H9 (cell line): Measurements from ENCODE around the gene ADCK2. TPM values are rescaled to one million over a fixed set of nuclear protein-coding genes. Genes with fewer than 3 reads are reported as not detected.

ENCODE experiments used
- DNase-seq: peaks from one replicate; pipeline ENCODE4 v3.0.0-alpha.2; 2017
- H2AFZ ChIP-seq: one replicate; pipeline ENCODE4 v1.6.1; 2013; ENCODE audit warnings: mild to moderate bottlenecking, low read length, control low read depth, moderate library complexity
- H2AK5ac ChIP-seq: 2 replicates; pipeline ENCODE4 v1.6.1; 2013; ENCODE audit warnings: low read length, control low read depth, mixed read lengths; ENCODE audit not compliant: insufficient read length
- H2BK120ac ChIP-seq: one replicate; pipeline ENCODE4 v1.6.1; 2013; ENCODE audit warnings: low read depth, mild to moderate bottlenecking, low read length, control low read depth, inconsistent platforms; ENCODE audit not compliant: poor library complexity, severe bottlenecking
- H2BK12ac ChIP-seq: 2 replicates; pipeline ENCODE4 v1.6.1; 2013; ENCODE audit warnings: low read length, control low read depth, mixed read lengths, low read depth; ENCODE audit not compliant: insufficient read length
- H2BK15ac ChIP-seq: 2 replicates; pipeline ENCODE4 v1.6.1; 2013; ENCODE audit warnings: low read depth, low read length, control low read depth
- H2BK20ac ChIP-seq: one replicate; pipeline ENCODE4 v1.6.1; 2013; ENCODE audit warnings: low read depth, mild to moderate bottlenecking, low read length, control low read depth, inconsistent platforms; ENCODE audit not compliant: poor library complexity, severe bottlenecking
- H2BK5ac ChIP-seq: 2 replicates; pipeline ENCODE4 v1.6.1; 2013; ENCODE audit warnings: low read length, control low read depth, mixed read lengths; ENCODE audit not compliant: insufficient read length
- H3K14ac ChIP-seq: 2 replicates; pipeline ENCODE4 v1.6.1; 2013; ENCODE audit warnings: low read length, control low read depth; ENCODE audit not compliant: insufficient read depth
- H3K18ac ChIP-seq: 2 replicates; pipeline ENCODE4 v1.6.1; 2013; ENCODE audit warnings: low read depth, mild to moderate bottlenecking, mixed read lengths, low read length, control low read depth; ENCODE audit not compliant: insufficient read length
- H3K23ac ChIP-seq: 2 replicates; pipeline ENCODE4 v1.6.1; 2013; ENCODE audit warnings: low read length, control low read depth, mixed read lengths, low read depth; ENCODE audit not compliant: insufficient read length
- H3K23me2 ChIP-seq: 2 replicates; pipeline ENCODE4 v1.6.1; 2013; ENCODE audit warnings: low read depth, mild to moderate bottlenecking, mixed read lengths, low read length, control low read depth; ENCODE audit not compliant: insufficient read length, poor library complexity, severe bottlenecking
- H3K27ac ChIP-seq: 2 replicates; pipeline ENCODE4 v1.5.1; 2013; ENCODE audit warnings: low read length, control low read depth, mixed read lengths, low read depth; ENCODE audit not compliant: insufficient read length
- H3K27me3 ChIP-seq: 2 replicates; pipeline ENCODE4 v1.6.1; 2013; ENCODE audit warnings: low read length, control low read depth, inconsistent platforms; ENCODE audit not compliant: insufficient read depth
- H3K4ac ChIP-seq: 2 replicates; pipeline ENCODE4 v1.6.1; 2013; ENCODE audit warnings: low read depth, mild to moderate bottlenecking, control low read depth, inconsistent platforms, low read length, moderate library complexity
- H3K4me1 ChIP-seq: 2 replicates; pipeline ENCODE4 v1.6.1; 2013; ENCODE audit warnings: low read length, control low read depth, inconsistent platforms; ENCODE audit not compliant: insufficient read depth
- H3K4me2 ChIP-seq: 2 replicates; pipeline ENCODE4 v1.6.1; 2013; ENCODE audit warnings: low read length, control low read depth, mixed read lengths; ENCODE audit not compliant: insufficient read length, insufficient read depth
- H3K56ac ChIP-seq: 2 replicates; pipeline ENCODE4 v1.6.1; 2013; ENCODE audit warnings: low read depth, mild to moderate bottlenecking, mixed read lengths, low read length, control low read depth; ENCODE audit not compliant: insufficient read length
- H3K79me1 ChIP-seq: 2 replicates; pipeline ENCODE4 v1.6.1; 2013; ENCODE audit warnings: low read depth, mild to moderate bottlenecking, moderate library complexity, low read length, control low read depth, inconsistent platforms; ENCODE audit not compliant: insufficient read depth, poor library complexity, severe bottlenecking
- H3K79me2 ChIP-seq: 2 replicates; pipeline ENCODE4 v1.6.1; 2013; ENCODE audit warnings: low read length, control low read depth, inconsistent platforms; ENCODE audit not compliant: insufficient read depth
- H3K9ac ChIP-seq: 2 replicates; pipeline ENCODE4 v1.6.1; 2013; ENCODE audit warnings: low read length, control low read depth, mixed read lengths; ENCODE audit not compliant: insufficient read length; ENCODE audit errors: extremely low read depth
- H3K9me3 ChIP-seq: one replicate; pipeline ENCODE4 v1.6.1; 2013; ENCODE audit warnings: low read depth, low read length, inconsistent platforms; ENCODE audit not compliant: control insufficient read depth
- H3T11ph ChIP-seq: one replicate; pipeline ENCODE4 v1.6.1; 2013; ENCODE audit warnings: mild to moderate bottlenecking, low read length, control low read depth, inconsistent platforms
- H4K20me1 ChIP-seq: one replicate; pipeline ENCODE4 v1.6.1; 2013; ENCODE audit not compliant: control insufficient read depth, insufficient read length, insufficient read depth
- H4K5ac ChIP-seq: 2 replicates; pipeline ENCODE4 v1.6.1; 2013; ENCODE audit warnings: low read depth, mild to moderate bottlenecking, mixed read lengths, low read length, control low read depth; ENCODE audit not compliant: insufficient read length
- H4K8ac ChIP-seq: replicated peaks from 2 replicates; pipeline ENCODE4 v1.6.1; 2013; ENCODE audit warnings: low read length, control low read depth, mixed read lengths, low read depth; ENCODE audit not compliant: insufficient read length
- H4K91ac ChIP-seq: 2 replicates; pipeline ENCODE4 v1.6.1; 2013; ENCODE audit warnings: low read depth, mild to moderate bottlenecking, moderate library complexity, mixed read lengths, low read length, control low read depth; ENCODE audit not compliant: insufficient read length
- H3K27ac Mint-ChIP-seq, 3 experiments: 2 replicates in 2 of 3; 3 replicates in 1 of 3; pipeline ENCODE4 v1.8.0; 2020 to 2021; ENCODE audit warnings: mixed read lengths in 3 of 3, mild to moderate bottlenecking in 1 of 3, moderate library complexity in 1 of 3
- H3K27me3 Mint-ChIP-seq: 2 replicates; pipeline ENCODE4 v1.8.0; 2021; ENCODE audit warnings: low read depth, mild to moderate bottlenecking, moderate library complexity, mixed read lengths
- H3K36me3 Mint-ChIP-seq, 3 experiments: 2 replicates in 2 of 3; 3 replicates in 1 of 3; pipeline ENCODE4 v1.8.0; 2020 to 2021; ENCODE audit warnings: low read depth in 3 of 3, mixed read lengths in 3 of 3; ENCODE audit not compliant: insufficient read depth in 1 of 3
- H3K4me1 Mint-ChIP-seq, 2 experiments: 2 replicates each; pipeline ENCODE4 v1.8.0; 2020; ENCODE audit warnings: mixed read lengths in 2 of 2
- H3K4me3 Mint-ChIP-seq, 2 experiments: 2 replicates in 1 of 2; 3 replicates in 1 of 2; pipeline ENCODE4 v1.8.0; 2020 to 2021; ENCODE audit warnings: mild to moderate bottlenecking in 2 of 2, mixed read lengths in 2 of 2, moderate library complexity in 1 of 2
- H3K9me3 Mint-ChIP-seq, 2 experiments: 2 replicates in 1 of 2; 3 replicates in 1 of 2; pipeline ENCODE4 v1.8.0; 2020; ENCODE audit warnings: mild to moderate bottlenecking in 2 of 2, mixed read lengths in 2 of 2, moderate library complexity in 1 of 2
- WGBS: extraction: QIAGEN DNeasy Blood & Tissue Kit; methylation state at CpG from one replicate; pipeline ENCODE4 v1.1.7; 2013; ENCODE audit warnings: missing lambda C conversion rate, low lambda C conversion rate, mixed read lengths; ENCODE audit not compliant: insufficient read length; ENCODE audit errors: extremely low coverage; 5-methylcytosine and 5-hydroxymethylcytosine counted together
- total RNA-seq: library from RNA; stranded (reverse); gene quantifications from 2 replicates; pipeline ENCODE4 v1.2.1, GENCODE V29; 2021
- TF ChIP-seq, protein P1 (sequence below): fragments of 200-600 bp; sonication (generic); conservative IDR thresholded peaks from 3 replicates; pipeline ENCODE4 v1.8.0; 2021; ENCODE audit warnings: antibody characterized with exemption, mild to moderate bottlenecking

ADCK2 gene
- total RNA-seq, 1 experiment from 2014 or later: 12.4 TPM

DNA sequence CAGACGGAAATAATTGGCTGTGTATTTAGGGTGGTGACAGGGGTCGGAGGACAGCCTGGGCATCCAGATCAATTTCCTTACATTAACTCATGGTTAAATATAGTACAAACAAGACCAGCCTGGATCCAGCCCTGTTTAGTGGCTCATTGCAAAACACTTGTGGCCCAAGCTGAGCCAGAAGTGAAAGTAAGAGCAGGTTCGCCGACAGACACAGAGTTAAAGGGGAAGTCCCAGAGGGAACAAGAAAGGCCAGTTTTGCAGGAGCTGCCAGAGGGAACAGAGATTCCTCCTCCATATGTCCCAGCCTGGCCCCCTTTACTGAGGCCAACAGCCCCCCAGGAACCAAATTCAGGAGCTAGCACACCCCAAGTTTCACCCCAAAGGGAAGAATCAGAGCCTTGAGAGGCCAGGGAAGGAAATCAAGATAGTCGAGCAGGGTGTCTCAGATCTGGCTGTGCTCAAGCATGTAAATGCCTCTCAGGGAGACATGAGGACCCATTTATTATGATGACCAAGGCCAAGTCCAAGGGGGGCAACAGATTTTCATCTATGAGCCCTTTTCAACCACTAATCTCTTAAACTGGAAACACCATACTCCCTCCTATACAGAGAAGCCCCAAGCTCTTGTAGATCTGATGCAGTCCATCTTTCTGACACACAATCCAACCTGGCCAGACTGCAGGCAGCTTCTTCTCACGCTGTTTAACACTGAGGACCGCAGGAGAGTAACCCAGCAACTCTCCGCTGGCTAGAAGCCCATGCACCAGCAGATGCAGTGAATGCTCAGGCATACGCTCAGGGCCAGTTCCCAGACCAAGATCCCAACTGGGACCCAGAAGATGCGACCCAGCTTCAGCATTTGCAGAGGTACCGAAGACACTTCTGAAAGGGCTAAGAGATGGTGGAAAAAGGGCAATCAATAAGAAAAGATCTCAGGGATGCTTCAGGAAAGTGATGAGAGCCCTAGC is 15.9 kb upstream of the ADCK2 start:
- H4K8ac ChIP-seq: no peak overlapping the region
- H2AFZ ChIP-seq: no peak overlapping the region
- TF ChIP-seq, protein P1, sequence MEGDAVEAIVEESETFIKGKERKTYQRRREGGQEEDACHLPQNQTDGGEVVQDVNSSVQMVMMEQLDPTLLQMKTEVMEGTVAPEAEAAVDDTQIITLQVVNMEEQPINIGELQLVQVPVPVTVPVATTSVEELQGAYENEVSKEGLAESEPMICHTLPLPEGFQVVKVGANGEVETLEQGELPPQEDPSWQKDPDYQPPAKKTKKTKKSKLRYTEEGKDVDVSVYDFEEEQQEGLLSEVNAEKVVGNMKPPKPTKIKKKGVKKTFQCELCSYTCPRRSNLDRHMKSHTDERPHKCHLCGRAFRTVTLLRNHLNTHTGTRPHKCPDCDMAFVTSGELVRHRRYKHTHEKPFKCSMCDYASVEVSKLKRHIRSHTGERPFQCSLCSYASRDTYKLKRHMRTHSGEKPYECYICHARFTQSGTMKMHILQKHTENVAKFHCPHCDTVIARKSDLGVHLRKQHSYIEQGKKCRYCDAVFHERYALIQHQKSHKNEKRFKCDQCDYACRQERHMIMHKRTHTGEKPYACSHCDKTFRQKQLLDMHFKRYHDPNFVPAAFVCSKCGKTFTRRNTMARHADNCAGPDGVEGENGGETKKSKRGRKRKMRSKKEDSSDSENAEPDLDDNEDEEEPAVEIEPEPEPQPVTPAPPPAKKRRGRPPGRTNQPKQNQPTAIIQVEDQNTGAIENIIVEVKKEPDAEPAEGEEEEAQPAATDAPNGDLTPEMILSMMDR: no peak

More for the DNA sequence above, 15.9 kb upstream of the ADCK2 start:
- no peak overlapping the region for H2AK5ac ChIP-seq
- no peak overlapping the region for H3K56ac ChIP-seq
- Mint-ChIP-seq H3K9me3 (peaks cover 2 to 3% of the 10 kb centered on the region in 2 experiments; a peak in 2 of 5 replicates), H3K4me3 (no peak overlapping the region), H3K4me1 (peaks cover 8 to 14% of the 10 kb centered on the region in 2 experiments; a peak in 3 of 4 replicates), H3K27me3 (peaks cover 8% of the 10 kb centered on the region), H3K27ac (no peak overlapping the region; a peak in 1 of 7 replicates), H3K36me3 (no peaks in the 10 kb centered on the region)
- H3K27ac ChIP-seq: no peak overlapping the region
- no peak overlapping the region for H3K4me2 ChIP-seq
- no peak overlapping the region for H3K18ac ChIP-seq
- peaks cover 2% of the 10 kb centered on the region; the same call in 1 of the 2 replicates for H3K4me1 ChIP-seq
- H3K79me1 ChIP-seq: no peaks in the 10 kb centered on the region
- H3K23me2 ChIP-seq: no peaks in the 10 kb centered on the region
- H4K91ac ChIP-seq: no peak overlapping the region
- H3K4ac ChIP-seq: no peak overlapping the region
- no peak overlapping the region for H3T11ph ChIP-seq
- no peak overlapping the region for H4K5ac ChIP-seq
- H3K9me3 ChIP-seq: no peaks in the 10 kb centered on the region
- no peak overlapping the region for H2BK5ac ChIP-seq
- H2BK15ac ChIP-seq: no peak overlapping the region
- no peak overlapping the region for H3K14ac ChIP-seq
- no peak for DNase-seq
- no peaks in the 10 kb centered on the region for H4K20me1 ChIP-seq
- H2BK120ac ChIP-seq: no peak overlapping the region
- no peak overlapping the region for H2BK20ac ChIP-seq
- H3K23ac ChIP-seq: no peak overlapping the region
- WGBS: no CpG with 5 or more reads among the region's 11 CpGs
- no peaks in the 10 kb centered on the region for H3K79me2 ChIP-seq
- no peak overlapping the region for H3K9ac ChIP-seq
- H2BK12ac ChIP-seq: no peak overlapping the region
- H3K27me3 ChIP-seq: no peaks in the 10 kb centered on the region
